IPS-NIHi7 (cell line): ENCODE measurements around the gene CLCN7.
A peak's percentile ranks its signal among the peaks of the same experiment; 100 is the strongest.

Experiments
- DNase-seq: peaks from one replicate; pipeline ENCODE4 v3.0.0; 2012; ENCODE audit warnings: mixed read lengths; ENCODE audit errors: extremely low spot score

CLCN7 gene

GRCh38 chr16:1464894-1465566 lies 9.8 kb downstream of the CLCN7 start:
- DNase-seq: no peak

GRCh38 chr16:1464196-1464893 lies 10.5 kb downstream of the CLCN7 start:
- DNase-seq: no peak

DNA sequence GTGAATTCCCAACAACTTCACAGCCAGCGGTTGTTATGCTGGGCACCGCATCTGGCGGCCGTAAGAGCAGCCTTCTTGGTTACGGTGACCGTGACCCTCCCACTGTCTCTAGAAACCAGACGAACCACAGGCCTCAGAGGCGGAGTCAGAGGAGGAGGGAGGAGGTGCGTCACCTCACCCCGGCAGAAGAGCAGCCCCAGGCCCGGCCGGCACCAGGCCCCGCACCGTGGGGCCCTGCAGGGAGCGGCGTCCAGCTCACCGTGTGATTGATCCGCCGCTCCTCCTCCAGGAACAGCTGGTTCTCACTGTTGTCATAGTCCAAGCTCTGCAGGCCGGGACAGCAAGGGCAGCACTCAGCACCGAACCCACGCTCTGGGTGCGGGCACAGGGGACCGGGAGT lies 13.7 kb downstream of the CLCN7 start:
- DNase-seq: no peak

DNA sequence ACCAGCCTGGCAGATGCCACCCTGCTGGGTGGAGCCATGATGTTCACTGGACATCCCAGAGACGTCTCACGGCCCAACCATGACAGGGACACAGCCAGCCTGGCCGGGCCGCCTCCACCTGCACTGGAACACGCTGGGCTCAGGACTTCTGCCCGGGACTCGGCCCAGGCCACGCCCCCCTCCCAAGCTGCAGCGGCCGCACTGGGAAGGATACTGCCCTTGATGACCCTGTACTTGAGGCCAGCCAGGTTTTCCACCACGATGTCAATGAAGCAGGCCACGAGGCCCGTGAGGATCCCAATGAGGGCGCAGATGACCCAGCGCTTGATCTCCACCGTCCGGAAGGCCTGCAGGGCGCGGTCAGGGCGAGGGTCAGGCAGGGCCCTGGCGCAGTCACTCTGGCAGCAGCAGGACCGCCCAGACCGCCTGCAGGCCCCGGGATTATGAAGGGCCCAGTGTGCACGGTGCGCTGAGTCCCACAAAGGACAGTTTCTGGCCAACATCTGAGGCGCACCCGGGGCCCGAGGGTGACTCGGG lies 14.2 kb downstream of the CLCN7 start:
- no peak for DNase-seq

DNA sequence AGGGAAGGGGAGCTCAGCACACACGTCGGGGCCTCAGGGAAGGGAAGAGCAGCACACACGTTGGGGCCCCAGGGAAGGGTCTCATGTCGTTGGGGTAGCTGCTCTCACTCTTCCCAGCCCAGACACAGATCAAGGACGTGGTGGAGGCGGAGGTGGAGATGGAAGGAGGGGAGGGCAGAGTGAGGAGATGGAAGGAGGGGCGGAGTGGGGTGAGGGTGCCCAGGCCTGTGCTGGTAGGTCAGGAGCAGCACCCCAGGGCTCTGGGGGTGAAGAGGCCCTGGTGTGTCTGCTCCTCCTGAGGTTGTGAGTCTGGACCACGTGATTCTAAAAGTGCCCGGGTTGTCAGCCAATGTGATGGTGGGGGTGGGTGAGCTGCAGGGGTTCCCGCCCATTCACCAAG lies 14.9 kb downstream of the CLCN7 start:
- DNase-seq: no peak

DNA sequence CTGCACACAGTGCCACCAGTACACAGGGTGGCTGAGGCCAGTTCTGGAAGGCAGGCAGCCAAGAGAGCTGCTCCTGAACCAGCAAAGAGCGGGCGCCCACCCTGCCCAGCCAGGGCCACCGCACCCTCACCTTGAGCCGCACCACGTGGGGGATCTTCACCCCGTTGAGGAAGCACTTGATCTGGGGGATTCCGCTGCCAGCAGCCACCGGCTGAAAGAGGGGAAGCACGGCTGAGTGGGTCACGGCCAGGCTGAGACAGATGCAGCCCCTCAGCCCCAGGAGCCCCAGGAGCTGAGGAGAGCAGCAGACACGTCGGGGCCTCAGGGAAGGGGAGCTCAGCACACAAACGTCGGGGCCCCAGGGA lies 15.9 kb downstream of the CLCN7 start:
- DNase-seq: no peak

DNA sequence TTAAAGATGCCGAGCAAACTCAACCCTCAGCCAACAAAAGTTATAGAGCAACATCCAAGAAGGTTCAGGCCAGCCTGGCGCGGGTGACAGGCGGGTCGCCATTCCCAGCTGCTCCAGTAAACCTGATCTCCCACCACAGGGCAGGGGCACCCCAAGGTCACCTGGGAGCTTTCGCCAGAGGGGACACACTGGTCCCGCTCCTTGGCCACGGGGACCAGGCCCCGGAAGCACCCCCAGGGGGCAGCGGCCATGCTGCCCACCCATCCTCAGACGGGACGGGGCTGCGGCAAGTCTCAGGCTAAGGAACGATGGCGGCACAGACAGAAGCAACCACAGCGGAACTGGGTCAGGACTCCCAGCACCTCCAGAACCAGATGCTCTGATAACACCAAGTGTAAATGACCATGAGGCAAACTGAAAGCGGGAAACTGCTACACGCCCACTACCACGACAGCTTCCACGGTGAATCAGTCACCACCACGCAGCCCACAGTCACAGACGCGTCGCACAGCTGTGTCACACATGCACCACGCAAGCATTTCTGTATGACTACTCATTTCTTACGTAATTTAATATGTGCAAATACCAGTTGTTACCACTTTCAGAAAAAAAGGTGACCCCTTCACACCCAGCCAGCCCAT lies 16.4 kb downstream of the CLCN7 start:
- no peak for DNase-seq

GRCh38 chr16:1457489-1458245 lies 17.2 kb downstream of the CLCN7 start:
- DNase-seq: no peak

DNA sequence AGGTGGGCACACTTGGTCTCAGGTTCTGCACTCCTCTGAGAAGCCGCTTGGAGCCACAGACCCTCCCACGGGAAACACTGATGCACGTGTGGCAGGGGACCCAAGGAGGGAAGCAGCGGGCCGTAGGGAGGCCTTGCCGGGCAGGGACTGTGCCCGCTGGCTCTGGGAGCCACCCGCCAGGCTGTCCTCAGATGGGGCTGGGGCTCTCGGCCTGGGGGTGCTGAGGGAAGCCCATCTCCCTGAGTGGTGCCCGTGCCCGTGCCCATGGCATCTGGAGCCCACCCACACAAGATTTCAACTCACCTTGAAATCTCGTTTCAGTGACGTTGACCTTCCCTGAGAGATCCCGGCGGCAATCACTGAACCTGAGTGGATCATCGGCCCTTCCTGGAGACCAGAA lies 17.9 kb downstream of the CLCN7 start:
- no peak for DNase-seq

DNA sequence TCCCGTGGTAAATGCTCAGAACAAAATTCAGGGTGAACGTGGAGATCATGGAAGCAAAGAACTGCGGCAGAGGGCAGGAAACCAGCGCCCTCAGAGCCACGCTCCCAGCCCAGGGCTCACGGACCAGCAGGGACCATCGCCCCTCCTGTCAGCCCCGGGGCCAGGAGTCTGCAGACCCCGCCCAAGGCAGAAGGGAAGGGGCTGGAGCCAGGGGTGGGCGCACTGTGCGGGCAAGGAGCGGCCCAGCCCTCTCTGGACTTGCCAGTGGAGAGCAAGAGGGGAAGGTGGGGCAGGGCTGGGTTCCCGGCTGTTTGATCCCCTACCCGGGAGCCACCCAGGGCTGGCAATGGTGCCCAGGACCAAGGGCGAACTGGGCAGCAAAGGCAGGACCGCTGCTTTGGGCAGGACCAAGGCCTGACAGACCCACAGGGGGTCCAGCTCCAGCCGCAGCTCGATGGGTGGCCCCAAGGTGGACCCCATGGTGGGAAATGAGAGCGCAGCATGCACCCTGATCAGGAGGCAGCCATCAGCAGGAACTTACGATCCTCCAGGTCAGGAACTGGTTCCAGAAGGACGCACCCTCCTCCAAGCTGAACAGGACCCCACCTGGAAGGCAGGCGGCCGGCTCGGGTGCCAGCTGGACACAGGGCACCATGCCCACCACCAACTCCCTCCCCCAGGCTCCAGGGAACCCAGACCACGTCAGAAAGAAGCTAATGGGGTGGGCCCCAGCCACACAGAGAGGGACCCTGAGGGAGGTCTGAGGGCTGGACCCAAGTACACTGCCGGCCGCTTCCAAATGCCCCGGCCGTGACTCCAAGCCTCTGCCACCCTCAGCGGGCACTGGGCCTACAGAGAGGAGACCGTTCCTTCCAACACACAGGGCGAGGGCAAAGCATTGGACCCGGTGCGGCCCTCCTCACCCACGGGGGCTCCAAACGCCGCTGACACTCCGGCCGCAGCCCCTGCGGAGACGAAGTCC lies 19.3 kb downstream of the CLCN7 start:
- no peak for DNase-seq

DNA sequence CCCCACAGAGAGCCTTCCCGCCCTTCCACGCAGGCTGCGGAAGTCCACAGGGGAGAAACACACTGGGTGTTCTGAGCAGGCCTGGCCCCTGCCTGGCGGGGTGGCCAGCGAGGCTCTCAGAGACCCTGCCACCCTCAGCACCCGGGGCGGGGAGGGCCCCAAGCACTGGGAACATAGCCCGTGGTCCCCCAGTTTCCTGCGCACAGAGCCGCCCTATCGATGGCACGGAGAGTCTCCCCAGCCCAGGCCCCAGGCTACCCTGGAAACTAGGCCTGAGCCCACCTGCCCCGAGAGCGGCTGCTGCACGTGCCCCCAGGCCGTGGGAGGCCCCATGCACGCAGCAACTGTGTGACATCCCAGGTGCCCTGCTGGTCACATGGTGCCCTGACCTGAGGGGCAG lies 20.3 kb downstream of the CLCN7 start:
- DNase-seq: no peak

- DNase-seq: no peak
These were observed 21.5 kb downstream of the CLCN7 start for GRCh38 chr16:1453316-1453715.

DNA sequence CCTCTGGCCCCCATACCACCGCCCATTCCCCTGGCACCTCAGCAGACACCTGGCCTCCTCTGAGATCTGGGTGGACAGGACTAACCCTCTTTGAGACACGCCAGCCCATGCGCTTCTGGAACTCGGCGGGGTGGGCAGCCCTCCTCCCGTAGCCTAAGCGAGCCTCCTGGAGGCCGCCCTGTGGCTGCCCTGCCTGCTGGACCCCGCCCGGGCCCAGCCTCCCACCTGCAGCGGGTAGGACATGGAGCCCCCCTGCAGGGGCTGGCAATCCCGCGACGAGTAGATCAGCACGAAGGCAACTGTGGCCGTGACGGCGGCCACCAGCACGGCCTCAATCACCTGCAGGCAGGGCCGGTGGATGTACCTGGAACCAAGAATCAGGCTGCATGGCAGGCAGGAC lies 22.3 kb downstream of the CLCN7 start:
- DNase-seq: no peak

DNA sequence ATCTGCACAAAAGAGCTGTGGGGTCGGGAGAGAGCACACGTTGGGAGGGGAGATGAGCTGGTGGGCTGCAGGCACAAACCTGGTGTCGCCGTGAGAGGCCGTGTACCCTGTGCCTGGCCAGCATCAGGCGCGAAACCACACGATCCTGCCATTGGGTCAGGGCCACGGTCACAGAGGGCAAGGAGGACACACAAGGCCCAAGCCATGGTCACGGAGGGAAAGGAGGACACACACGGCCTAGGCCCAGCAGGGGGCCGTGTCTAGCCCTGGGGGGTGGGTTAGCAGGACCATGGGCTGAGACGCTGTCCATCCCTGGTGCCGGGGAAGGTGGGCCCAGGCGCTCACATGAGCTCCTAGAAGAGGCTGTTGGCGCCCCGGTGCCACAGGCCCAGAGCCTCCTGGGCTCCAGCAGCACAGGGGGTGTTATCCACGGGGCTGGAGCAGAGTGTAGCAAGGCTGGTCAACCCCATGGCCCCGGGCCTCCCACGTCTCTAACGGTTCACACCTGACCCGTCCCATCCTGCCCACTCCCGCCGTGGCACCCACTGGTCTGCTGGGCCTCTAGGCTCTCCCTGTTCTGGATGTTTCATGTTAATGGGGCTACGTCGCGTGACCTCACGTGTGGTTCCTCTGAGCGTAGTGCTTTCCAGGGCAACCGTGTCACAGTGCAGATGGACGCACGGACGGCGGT lies 23.0 kb downstream of the CLCN7 start:
- no peak for DNase-seq

- no peak for DNase-seq
These were observed 24.0 kb downstream of the CLCN7 start for GRCh38 chr16:1450841-1451240.

GRCh38 chr16:1450218-1450617 lies 24.6 kb downstream of the CLCN7 start:
- DNase-seq: peak; percentile 67

DNA sequence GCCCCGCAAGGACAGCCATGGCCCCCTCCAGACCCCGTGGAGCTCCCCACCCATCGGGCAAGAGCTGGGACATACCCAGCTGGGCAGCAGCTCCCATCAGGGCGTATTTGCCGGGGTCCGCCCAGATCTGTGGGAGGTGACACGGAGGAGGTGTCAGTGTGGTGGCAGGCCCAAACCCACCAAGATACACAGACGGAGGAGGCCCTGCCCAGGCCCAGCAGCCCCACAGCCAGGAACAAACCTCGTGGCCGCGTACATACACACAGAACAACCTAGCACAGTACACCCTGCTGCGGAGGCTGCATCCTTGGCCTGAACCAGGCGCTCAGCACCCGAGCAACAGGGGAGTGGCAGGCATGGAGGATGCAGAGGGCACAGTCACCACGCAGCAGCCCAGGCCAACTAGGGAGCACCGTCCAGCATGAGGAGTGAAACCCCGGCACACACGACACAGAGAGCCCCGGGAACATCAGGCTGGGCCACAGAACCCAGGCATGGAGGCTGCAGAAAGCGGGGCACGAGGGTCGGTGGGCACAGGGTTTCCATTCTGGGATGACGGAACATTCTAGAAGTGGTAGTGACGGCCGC lies 25.5 kb downstream of the CLCN7 start:
- no peak for DNase-seq

DNA sequence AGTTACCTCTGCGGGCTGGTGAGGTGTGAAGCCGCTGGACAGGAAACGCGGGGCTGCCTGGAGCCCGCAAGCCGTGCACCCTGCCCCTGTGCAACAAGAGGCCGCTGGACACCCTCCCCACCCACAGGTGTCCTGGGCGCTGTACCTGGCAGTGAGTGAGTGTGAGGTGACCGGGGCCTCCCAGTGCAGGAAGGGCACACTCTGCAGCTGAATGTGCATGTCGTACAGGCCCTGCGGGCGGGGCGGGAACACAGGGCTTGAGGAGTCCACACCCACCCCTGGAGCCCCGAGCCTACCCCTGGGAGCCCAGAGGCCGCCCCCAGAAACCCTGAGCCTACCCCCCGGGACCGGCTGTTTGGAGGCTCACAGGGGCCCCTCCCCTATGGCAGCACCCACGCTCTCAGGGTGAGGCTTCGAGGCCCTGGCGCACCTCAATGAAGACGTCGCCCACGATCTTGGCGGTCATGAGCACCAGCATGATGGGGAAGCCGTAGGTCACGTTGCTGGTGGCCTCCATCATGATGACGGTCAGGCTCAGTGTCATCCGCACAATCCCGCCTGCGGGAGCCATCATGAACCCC lies 26.2 kb downstream of the CLCN7 start:
- DNase-seq: no peak

- DNase-seq: no peak
These were observed 26.9 kb downstream of the CLCN7 start for GRCh38 chr16:1447965-1448364.
